MM.1S (cell line): ENCODE measurements around the gene STX12.
"Not testable (repeated sequence)": the region's sequence is repeated elsewhere in the genome, so short reads cannot be mapped to it uniquely, and the experiment has no call there.

Experiments used
- DNase-seq: peaks from one replicate; pipeline ENCODE4 v3.0.0-alpha.2; 2015
- H2AFZ ChIP-seq: fragments of 300-600 bp; sonication (generic); 2 replicates; pipeline ENCODE4 v1.6.0; 2016; ENCODE audit warnings: antibody characterized with exemption, low read length
- H3F3A ChIP-seq: fragments of 300-600 bp; sonication (generic); 2 replicates; pipeline ENCODE4 v1.6.1; 2016; ENCODE audit warnings: mild to moderate bottlenecking, antibody characterized with exemption, low read length, moderate library complexity, mixed read lengths; ENCODE audit not compliant: insufficient read depth
- H3K27ac ChIP-seq: fragments of 300-600 bp; sonication (generic); 2 replicates; pipeline ENCODE4 v1.5.1; 2016; ENCODE audit warnings: mild to moderate bottlenecking, low read length
- H3K27me3 ChIP-seq: fragments of 300-600 bp; sonication (generic); replicated peaks from 2 replicates; pipeline ENCODE4 v1.6.0; 2016; ENCODE audit warnings: low read length; ENCODE audit not compliant: insufficient read depth
- H3K36me3 ChIP-seq: fragments of 300-600 bp; sonication (generic); replicated peaks from 2 replicates; pipeline ENCODE4 v1.6.1; 2016; ENCODE audit warnings: mild to moderate bottlenecking, low read length, mixed read lengths; ENCODE audit not compliant: insufficient read depth
- H3K4me1 ChIP-seq: fragments of 300-600 bp; sonication (generic); 2 replicates; pipeline ENCODE4 v1.6.1; 2016; ENCODE audit warnings: low read length, mixed read lengths
- H3K4me2 ChIP-seq: fragments of 300-600 bp; sonication (generic); 2 replicates; pipeline ENCODE4 v1.6.0; 2016; ENCODE audit warnings: low read depth, low read length
- H3K4me3 ChIP-seq: fragments of 300-600 bp; sonication (generic); 2 replicates; pipeline ENCODE4 v1.5.1; 2016; ENCODE audit warnings: low read length, mixed read lengths
- H3K79me2 ChIP-seq: fragments of 300-600 bp; sonication (generic); 2 replicates; pipeline ENCODE4 v1.6.1; 2016; ENCODE audit warnings: mixed run types, low read length, mixed read lengths
- H3K9ac ChIP-seq: fragments of 300-600 bp; sonication (generic); 2 replicates; pipeline ENCODE4 v1.6.1; 2016; ENCODE audit warnings: low read length, mixed read lengths
- H3K9me2 ChIP-seq: fragments of 300-600 bp; sonication (generic); replicated peaks from 2 replicates; pipeline ENCODE4 v1.6.1; 2016; ENCODE audit warnings: mild to moderate bottlenecking, low read length, mixed read lengths; ENCODE audit not compliant: insufficient read depth
- H3K9me3 ChIP-seq: fragments of 300-600 bp; sonication (generic); replicated peaks from 2 replicates; pipeline ENCODE4 v1.6.1; 2016; ENCODE audit warnings: mild to moderate bottlenecking, low read length, mixed read lengths; ENCODE audit not compliant: insufficient read depth
- H4K20me1 ChIP-seq: fragments of 300-600 bp; sonication (generic); 2 replicates; pipeline ENCODE4 v1.6.1; 2016; ENCODE audit warnings: mild to moderate bottlenecking, low read length, moderate library complexity, mixed read lengths; ENCODE audit not compliant: insufficient read depth
- EZH2 ChIP-seq: fragments of 300-600 bp; sonication (generic); optimal IDR thresholded peaks from 2 replicates; pipeline ENCODE3; 2017; ENCODE audit warnings: low read depth, mild to moderate bottlenecking, antibody characterized with exemption, low read length, mixed read lengths
- EZH2phosphoT487 ChIP-seq: fragments of 300-600 bp; sonication (generic); IDR thresholded peaks from 2 replicates; pipeline ENCODE4 v1.6.1; 2018; ENCODE audit warnings: antibody characterized with exemption, low read length
- TF ChIP-seq, protein P1 (sequence below): fragments of 300-600 bp; sonication (generic); IDR thresholded peaks from 2 replicates; pipeline ENCODE4 v1.5.1; 2016; ENCODE audit warnings: antibody characterized with exemption, low read length, mixed read lengths

The STX12 gene

DNA sequence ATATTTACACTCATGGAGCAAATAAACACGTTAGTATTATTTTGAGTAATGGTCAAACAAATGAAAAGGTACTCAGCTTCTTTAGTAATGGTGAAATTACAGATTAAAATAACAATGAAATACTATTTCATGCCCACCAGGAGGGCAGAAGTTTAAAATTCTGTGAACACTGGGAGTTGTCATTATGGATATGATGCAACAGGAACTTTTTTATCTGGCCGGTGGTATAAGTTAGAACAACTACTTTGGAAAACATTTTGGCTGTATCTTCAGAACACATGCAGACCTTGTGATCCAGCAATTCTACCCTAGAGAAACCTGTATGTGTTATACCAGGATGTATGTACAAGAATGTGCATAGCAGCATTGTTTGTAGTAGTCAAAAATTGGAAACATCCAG, 34.4 kb downstream of the STX12 start:
- Histone ChIP-seq H3K9me2 (no peaks in the 10 kb centered on the region), H3K27me3 (no peaks in the 10 kb centered on the region), H2AFZ (no peak overlapping the region), H3F3A (no peaks in the 10 kb centered on the region), H3K9ac (no peak overlapping the region), H4K20me1 (no peaks in the 10 kb centered on the region), H3K27ac (no peak overlapping the region), H3K4me1 (no peaks in the 10 kb centered on the region), H3K9me3 (no peaks in the 10 kb centered on the region), H3K36me3 (no peaks in the 10 kb centered on the region), H3K79me2 (no peaks in the 10 kb centered on the region), H3K4me2 (no peak overlapping the region), H3K4me3 (no peak overlapping the region)
- TF ChIP-seq EZH2phosphoT487 (no peak), EZH2 (no peak)
- TF ChIP-seq, protein P1, sequence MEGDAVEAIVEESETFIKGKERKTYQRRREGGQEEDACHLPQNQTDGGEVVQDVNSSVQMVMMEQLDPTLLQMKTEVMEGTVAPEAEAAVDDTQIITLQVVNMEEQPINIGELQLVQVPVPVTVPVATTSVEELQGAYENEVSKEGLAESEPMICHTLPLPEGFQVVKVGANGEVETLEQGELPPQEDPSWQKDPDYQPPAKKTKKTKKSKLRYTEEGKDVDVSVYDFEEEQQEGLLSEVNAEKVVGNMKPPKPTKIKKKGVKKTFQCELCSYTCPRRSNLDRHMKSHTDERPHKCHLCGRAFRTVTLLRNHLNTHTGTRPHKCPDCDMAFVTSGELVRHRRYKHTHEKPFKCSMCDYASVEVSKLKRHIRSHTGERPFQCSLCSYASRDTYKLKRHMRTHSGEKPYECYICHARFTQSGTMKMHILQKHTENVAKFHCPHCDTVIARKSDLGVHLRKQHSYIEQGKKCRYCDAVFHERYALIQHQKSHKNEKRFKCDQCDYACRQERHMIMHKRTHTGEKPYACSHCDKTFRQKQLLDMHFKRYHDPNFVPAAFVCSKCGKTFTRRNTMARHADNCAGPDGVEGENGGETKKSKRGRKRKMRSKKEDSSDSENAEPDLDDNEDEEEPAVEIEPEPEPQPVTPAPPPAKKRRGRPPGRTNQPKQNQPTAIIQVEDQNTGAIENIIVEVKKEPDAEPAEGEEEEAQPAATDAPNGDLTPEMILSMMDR, result no peak
- no peak for DNase-seq

DNA sequence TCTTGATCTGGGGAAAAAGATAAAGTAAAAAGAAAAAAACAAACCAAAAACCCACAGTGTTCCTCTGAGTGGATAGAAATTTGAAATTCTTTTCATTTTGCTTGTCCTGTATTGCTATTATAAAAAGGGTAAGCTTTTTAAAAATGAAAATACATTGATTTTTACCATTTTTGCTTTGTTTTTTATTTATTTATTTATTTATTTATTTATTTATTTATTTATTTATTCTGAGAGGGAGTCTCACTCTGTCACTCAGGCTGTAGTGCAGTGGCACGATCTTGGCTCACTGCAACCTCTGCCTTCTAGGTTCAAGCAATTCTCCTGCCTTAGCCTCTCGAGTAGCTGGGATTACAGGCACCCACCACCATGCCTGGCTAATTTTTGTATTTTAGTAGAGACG, 35.1 kb downstream of the STX12 start:
- H3K4me1 ChIP-seq, H3K9ac ChIP-seq, H3K27me3 ChIP-seq, H4K20me1 ChIP-seq, H3K27ac ChIP-seq, DNase-seq, H3K4me2 ChIP-seq, H3K79me2 ChIP-seq, H3K9me3 ChIP-seq, H3K36me3 ChIP-seq, H3K4me3 ChIP-seq, H3F3A ChIP-seq, H3K9me2 ChIP-seq, H2AFZ ChIP-seq: not testable (repeated sequence)

DNA sequence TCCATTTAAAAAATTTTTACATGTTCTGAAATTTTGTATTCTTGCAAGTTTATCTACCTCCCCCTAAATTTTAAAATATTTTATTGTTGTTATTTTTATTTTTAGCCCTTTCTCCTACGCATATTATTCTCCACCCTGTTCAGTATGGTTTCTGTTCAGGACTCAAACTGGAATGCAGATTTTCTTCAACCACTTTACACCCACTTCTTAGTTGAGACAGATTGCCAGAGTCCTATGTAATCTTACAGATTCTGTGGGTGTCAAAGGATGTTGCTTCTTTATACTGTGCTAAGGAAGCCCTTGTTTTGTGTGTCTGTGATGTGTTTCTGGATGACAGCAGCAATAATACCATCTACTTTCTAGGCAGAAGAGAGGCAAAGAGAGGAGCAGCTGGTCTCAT, 36.9 kb downstream of the STX12 start:
- Histone ChIP-seq H3K36me3 (no peaks in the 10 kb centered on the region), H3K9me2 (no peaks in the 10 kb centered on the region), H2AFZ (no peak overlapping the region), H3K4me2 (no peak overlapping the region), H3K4me1 (no peaks in the 10 kb centered on the region), H3K79me2 (no peaks in the 10 kb centered on the region), H3K27ac (no peak overlapping the region), H3K27me3 (no peaks in the 10 kb centered on the region), H3K4me3 (no peak overlapping the region), H3K9ac (no peak overlapping the region), H3F3A (no peaks in the 10 kb centered on the region), H3K9me3 (no peaks in the 10 kb centered on the region), H4K20me1 (no peaks in the 10 kb centered on the region)
- TF ChIP-seq, protein P1, result no peak
- no peak for TF ChIP-seq EZH2phosphoT487
- no peak for TF ChIP-seq EZH2
- DNase-seq, result no peak

DNA sequence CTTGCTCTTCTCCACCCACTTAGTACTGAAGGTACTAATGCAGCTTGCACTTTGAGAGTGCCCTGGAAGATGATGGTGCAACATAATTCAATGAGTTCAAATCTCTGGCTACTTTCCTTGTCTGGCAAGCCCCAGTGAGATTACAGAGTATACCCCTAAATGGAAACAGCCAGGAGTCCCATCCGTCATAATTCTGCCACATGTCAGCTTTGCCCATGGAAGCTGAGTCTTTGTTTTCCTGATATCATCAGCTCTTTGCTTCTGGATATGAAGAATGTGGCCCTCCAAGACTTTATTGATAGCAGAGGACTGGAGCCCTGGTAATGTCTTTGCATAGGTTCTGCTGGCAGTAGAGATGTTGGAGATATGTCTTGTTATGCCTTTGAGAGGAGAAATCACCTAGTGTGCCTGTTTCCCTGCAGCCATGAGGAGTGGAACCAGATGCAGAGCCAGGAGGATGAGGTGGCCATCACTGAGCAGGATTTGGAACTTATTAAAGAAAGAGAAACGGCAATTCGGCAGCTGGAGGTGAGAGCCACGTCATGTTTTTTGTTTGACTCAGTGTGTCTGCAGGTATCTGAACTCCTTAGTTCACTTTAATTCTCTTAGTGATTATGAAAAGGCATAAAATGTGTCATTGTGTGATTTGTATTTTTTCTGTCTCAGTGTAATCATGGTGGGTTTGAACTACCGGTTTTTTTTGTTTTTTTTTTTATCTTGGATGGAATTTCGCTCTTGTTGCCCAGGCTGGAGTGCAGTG, 38.9 kb downstream of the STX12 start:
- no peaks in the 10 kb centered on the region for H3K9me2 ChIP-seq
- H3K9me3 ChIP-seq, result no peaks in the 10 kb centered on the region
- H3K4me1 ChIP-seq, result no peaks in the 10 kb centered on the region
- H3F3A ChIP-seq, result no peaks in the 10 kb centered on the region
- no peak overlapping the region for H3K9ac ChIP-seq
- no peak overlapping the region for H3K27ac ChIP-seq
- no peaks in the 10 kb centered on the region for H3K27me3 ChIP-seq
- no peak overlapping the region for H3K4me2 ChIP-seq
- no peak for DNase-seq
- no peak overlapping the region for H2AFZ ChIP-seq
- TF ChIP-seq, protein P1, result no peak
- TF ChIP-seq EZH2phosphoT487 (no peak), EZH2 (no peak)
- H3K4me3 ChIP-seq, result no peak overlapping the region
- H4K20me1 ChIP-seq, result no peaks in the 10 kb centered on the region
- H3K36me3 ChIP-seq, result no peaks in the 10 kb centered on the region
- no peaks in the 10 kb centered on the region for H3K79me2 ChIP-seq
